Measurements from ENCODE around the gene CDCA8.
A peak's percentile ranks its signal among the peaks of the same experiment; 100 is the strongest.

Gene CDCA8

GRCh38 chr1:37661401-37661800, 30.9 kb upstream of the CDCA8 start:
- no peak for TF ChIP-seq CTCF (IDR thresholded peaks at IDR 0.05; ENCODE audit: low read depth, low read length)
- H3K4me3 ChIP-seq (replicated peaks in 1 of 2; ENCODE audit: low read depth in 2 of 2, low read length in 2 of 2) = no peak overlapping the region
- DNase-seq (ENCODE audit: low read depth in 2 of 2) = no peak

DNA sequence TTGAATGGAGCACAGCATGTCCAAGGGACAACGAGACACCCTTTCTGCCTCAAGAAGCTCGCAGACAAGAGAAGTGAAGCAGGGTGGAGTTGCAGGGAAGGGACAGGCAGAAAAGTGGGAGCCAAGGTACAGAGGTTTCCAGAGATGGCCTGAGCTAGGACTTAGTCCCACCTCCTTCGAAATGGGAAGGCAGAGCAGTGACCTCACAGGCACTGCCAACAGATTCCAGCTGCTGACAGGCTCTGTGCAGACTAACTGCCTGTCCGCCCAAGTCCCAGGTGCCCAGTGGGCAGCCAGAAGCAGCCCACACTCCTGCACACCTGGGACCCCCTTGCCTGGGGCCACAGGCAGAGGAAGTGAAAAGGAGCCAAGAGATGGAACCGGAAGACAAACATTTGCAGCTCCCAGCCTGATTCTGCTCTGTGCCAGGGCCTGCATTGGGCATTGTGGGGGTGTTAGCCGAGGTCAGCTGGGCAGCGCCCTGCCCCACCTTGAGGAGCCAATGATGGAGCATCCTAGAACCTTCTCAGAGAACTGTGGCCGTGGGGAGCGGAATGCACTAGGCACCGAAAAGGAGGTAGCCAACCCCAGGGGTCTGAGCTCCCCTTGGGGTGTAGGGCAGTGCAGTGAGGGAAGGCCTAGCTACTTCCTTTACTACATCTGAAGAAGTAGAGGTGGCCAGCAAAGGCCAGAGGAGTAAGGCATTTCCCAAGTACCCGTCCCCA, 30.1 kb upstream of the CDCA8 start:
- no peak for TF ChIP-seq CTCF (IDR thresholded peaks at IDR 0.05; ENCODE audit: low read depth, low read length)
- no peak for DNase-seq (ENCODE audit: low read depth in 2 of 2)
- no peak overlapping the region for H3K4me3 ChIP-seq (replicated peaks in 1 of 2; ENCODE audit: low read depth in 2 of 2, low read length in 2 of 2)

DNA sequence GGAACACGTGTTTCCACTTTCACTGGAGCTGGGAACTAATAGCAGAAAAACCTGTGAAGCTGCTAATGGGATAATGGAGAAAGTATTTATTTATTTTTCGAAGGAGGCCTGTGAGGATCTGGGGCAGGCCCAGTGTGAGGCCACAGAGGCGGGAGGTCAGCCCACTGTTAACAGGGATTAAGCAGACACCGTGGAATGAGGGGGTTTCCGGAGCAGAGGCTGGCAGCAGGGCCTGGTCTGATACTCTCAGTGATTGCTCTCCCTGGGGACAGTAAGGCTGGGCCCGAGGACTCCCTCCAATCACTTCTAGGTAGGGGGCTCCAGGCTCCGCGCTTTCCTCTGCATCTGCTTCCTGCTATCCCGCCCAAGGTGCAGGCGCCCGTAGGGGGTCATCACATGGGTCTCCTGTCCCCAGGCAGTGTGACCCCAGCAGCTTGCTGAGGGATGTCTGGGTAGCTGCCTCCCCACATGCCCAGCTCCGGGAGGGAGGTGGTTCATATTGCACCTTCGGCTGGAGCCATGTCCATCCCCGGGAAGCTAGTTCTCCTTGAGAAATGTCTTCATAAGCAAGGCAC, 28.8 kb upstream of the CDCA8 start:
- TF ChIP-seq CTCF (IDR thresholded peaks at IDR 0.05; ENCODE audit: low read depth, low read length) = no peak
- peak in 1 of 2 donors; percentile 3 for DNase-seq (ENCODE audit: low read depth in 2 of 2)
- no peak overlapping the region for H3K4me3 ChIP-seq (replicated peaks in 1 of 2; ENCODE audit: low read depth in 2 of 2, low read length in 2 of 2)

GRCh38 chr1:37666241-37666867, 26.0 kb upstream of the CDCA8 start:
- DNase-seq (ENCODE audit: low read depth in 2 of 2) = no peak
- TF ChIP-seq CTCF (IDR thresholded peaks at IDR 0.05; ENCODE audit: low read depth, low read length) = no peak

GRCh38 chr1:37667023-37667671, 25.2 kb upstream of the CDCA8 start:
- DNase-seq (ENCODE audit: low read depth in 2 of 2) = no peak
- no peak overlapping the region for H3K4me3 ChIP-seq (replicated peaks in 1 of 2; ENCODE audit: low read depth in 2 of 2, low read length in 2 of 2)
- no peak for TF ChIP-seq CTCF (IDR thresholded peaks at IDR 0.05; ENCODE audit: low read depth, low read length)

More at GRCh38 chr1:37666241-37666867, 26.0 kb upstream of the CDCA8 start:
- H3K4me3 ChIP-seq (replicated peaks in 1 of 2; ENCODE audit: low read depth in 2 of 2, low read length in 2 of 2) = no peak overlapping the region

DNA sequence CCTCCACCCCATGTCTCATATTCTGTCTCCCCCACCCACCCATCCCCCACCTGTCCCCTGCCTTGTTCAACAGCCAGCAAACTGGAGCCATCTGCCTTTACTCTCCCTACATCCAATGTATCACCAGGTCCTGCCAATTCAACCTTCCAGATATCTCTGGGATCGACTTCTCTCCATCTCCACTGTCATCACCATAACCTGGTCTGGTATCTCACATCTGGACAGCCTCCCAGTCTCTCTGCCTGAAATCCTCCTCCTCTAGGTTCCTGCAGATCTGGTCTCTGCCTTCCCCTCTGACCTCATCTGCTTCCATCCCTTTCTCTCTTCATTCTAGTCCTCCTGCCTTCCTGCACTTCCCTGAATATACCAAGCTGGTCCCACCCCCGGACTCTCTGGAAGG, 22.2 kb upstream of the CDCA8 start:
- DNase-seq (ENCODE audit: low read depth in 2 of 2) = no peak
- H3K4me3 ChIP-seq (replicated peaks in 1 of 2; ENCODE audit: low read depth in 2 of 2, low read length in 2 of 2) = no peak overlapping the region
- no peak for TF ChIP-seq CTCF (IDR thresholded peaks at IDR 0.05; ENCODE audit: low read depth, low read length)

Measured in cardiac fibroblast (primary cell).